Activated CD8-positive, alpha-beta memory T cell treated with anti-CD3 and anti-CD28 coated beads for 4 hours (primary cell): ENCODE results near the gene OR10G7.

Experiments
- DNase-seq, 2 donors: peaks; one replicate each; pipeline ENCODE4 v3.0.0-alpha.2; 2020; ENCODE audit warnings: low read depth in 2 of 2

Gene OR10G7, protein sequence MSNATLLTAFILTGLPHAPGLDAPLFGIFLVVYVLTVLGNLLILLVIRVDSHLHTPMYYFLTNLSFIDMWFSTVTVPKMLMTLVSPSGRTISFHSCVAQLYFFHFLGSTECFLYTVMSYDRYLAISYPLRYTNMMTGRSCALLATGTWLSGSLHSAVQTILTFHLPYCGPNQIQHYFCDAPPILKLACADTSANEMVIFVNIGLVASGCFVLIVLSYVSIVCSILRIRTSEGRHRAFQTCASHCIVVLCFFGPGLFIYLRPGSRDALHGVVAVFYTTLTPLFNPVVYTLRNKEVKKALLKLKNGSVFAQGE

DNA sequence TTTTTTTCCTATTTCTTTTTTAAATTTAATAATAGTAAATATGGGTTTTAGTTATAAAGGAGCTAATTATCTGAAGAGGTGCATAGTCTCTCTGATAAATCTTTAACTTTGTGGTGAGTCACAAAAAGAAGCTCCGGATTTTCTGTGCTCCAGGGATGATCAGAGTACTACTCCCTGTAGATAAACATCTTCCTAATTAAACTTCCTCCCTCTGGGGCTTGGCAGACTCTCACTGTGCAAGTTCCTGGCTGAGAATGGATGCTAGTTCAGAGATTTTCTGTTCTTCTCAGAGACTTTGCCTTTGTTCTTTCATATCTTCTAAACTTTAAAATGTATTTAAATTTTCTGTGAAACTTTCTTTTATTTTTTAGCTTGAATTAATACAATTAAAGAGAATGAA is at the start of gene OR10G7:
TSS of gene OR10G7 (minus strand) at position 72 of the 400 bp plus-strand sequence. CDS start 2,324 bp downstream, outside the sequence.
- no peak for DNase-seq

DNA sequence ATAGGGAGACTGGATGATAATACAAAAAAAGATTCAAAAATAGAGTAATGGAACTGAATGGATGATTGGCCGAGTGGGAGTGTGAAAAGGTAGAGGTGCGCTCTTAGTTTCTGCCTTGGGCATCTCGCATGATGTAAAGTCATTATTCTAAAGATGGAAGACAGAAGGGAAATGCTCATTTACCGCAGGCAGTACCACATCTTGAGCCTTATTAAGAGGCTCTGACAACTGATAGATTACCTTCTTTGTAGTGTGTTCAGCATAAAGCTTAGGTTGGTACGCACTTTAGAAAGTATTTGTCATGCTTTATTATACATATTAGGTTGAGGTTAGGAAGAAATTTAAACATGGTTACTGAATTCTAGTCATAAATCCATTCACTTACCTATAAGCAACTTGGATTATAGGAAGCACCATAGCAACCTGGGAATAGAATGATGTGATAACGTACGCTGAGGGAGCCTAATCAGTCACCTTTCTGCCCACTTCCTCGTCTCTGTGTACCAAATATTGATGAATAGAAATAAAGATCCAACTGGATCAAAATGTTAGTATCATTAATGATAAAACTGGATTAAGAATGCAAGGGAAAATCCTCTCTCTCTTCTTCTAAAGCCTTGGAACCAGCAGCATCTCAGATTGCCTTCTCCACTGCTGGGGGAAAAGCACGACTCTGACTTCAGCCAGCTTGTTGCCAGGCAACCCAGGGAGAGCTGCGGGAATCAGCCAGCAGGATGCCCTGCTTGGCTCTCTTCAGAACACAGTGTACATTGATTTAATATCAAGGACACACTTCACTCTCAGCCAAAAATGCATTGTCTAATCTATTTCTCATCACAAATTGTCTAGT is 45.1 kb upstream of the OR10G7 start:
- no peak for DNase-seq

DNA sequence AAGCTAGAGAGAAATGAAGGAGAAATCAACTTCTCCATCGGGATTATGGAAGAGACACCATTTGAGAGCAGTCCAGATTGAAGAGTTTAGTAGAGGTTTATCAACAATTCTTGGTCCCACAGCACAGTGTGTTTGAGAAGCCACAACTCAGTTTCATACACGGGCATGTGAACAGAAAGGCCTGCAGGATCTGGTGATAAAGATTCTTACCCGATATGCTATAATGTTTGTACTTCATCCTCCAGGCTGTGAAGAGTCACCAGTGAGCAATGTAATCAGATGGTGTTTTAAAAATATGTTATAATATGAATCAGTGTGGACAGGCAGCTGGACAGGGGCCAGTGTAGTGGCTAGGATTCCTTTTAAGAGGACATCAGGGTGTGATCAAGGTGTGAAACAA is 44.5 kb upstream of the OR10G7 start:
- no peak for DNase-seq

DNA sequence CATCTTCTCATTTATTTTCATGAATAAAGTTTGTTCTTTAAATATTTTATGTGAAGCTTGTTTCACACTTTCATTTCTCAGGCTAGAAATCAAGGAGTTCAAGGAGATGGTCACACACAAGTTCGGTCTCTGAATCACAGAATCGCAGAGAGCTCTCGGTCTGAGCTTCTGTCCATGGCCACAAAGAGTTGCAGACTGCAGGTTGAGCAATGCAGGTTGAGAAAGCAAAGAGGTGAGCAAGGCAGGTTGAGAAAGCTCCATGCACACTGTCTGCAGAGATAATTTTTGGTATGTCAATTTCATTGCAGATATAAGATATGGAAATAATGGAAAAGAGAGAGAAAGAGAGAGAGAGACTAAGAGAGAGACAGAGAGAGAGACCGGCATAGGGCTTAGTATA is 41.2 kb upstream of the OR10G7 start:
- DNase-seq = no peak

DNA sequence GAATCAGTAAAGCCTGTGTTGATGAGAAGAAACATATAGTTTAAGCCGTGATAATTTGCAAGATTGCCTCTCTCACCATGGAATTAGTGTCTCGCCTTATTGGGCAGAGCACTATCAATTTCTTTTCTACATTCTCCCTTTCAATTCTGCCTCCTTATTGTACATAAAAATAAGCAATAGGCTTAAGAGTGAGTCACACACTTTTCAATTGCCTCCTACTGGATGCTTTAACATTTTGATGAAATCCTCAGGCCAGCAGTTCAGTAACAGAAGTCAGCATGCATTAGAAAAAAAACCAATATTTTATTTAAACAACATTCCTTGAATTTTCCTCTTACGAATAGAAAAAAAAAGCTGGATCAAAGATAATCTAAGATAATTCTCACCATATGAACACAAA is 40.4 kb upstream of the OR10G7 start:
- DNase-seq = no peak

DNA sequence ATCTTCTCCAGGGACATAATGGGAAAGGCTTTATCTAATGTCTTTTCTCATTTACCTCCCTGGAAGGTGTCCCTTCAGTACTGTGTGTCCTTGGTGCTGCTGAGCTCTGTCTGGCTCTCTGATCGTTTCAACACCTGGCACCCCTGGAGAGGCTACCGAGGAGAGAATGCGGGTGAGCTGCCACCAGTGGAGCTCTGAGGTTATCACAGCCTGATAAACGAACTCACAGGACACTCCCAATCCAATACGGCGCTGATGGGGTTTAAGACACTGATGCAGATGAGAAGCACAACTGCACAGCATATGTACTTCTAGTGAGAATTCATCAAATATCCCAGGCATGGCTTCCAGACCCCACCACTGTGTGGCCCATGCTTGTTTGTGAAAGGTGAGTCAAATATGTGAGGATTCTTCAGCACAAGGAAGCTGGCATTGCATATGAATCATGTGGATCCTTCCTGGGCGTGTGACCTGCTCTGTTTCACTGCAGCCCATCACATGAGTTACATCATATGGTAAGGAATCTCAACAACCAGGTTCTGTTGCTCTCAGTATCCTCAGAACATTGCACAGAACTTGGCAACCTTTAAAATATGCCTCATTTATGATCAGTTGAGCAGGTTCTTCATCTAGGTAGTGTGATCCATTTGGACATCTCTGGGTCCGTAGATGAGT is 39.3 kb upstream of the OR10G7 start:
- DNase-seq = no peak

DNA sequence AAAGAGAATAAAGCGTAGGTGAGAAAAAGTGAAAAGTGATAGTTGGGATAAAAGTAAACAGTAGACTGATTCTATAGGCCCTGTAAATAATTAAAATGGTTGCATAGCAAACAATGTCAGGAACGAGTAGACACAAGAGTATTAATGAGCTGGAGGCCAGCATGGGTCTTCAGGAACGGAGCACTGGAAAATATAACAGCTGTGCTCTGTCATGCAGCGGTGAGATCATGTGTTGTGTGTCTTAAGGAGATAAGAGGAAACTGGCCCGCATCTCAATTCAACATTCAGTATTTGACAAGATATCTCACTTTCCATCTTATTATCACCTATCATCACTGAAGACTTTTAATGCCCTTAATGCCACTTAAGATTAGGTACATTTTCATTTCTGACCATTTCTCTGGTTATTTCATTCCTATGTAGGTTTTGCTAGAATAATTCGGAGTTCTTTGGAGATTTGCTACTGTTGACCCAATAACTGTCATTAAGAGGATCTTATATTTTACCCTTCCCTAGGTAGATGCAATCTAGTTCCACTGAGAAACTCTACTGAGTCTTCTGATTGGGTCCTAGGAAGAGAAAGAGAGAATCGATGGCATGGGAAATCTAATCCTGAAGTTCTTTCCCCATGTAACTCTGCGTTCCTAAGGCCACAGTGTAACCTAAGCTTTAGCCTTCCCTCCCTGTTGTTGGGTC is 38.7 kb upstream of the OR10G7 start:
- no peak for DNase-seq

DNA sequence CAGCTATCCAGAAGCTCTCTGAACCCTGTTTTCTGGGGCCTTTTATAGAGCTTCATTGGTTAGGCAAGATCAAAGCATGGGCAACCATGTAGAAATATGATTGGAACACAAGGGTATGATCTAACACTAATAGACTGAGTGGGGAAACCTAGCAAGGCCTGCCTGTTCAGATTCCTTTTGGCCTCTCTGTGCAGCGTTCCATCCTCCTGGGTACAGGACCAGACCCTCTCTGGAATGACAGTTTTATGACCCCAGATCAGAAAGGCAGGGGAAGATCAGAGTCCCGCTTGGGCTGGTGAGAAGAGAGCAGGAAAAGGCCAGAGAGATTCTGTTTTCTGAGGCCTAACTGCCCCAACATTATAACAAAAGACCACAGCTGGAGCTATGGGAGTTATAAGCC is 37.5 kb upstream of the OR10G7 start:
- DNase-seq = no peak

DNA sequence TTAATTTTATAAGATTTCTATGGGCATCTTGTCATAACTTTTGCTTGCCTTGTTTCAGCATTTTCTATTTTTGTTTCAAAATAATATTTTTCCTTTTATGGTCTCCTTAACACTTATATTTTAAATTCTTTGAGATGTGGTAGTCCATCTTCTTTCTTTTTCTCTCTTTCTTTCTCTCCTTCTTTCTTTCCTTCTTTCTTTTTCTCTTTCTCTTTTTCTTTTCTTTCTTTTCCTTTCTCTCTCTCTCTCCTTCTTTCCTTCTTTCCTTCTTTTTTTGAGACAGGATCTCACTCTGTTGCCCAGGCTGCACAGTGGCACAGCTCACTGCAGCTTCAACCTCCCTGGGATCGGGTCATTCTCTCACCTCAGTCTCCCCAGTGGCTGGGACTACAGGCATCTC is 36.1 kb upstream of the OR10G7 start:
- DNase-seq = no peak

DNA sequence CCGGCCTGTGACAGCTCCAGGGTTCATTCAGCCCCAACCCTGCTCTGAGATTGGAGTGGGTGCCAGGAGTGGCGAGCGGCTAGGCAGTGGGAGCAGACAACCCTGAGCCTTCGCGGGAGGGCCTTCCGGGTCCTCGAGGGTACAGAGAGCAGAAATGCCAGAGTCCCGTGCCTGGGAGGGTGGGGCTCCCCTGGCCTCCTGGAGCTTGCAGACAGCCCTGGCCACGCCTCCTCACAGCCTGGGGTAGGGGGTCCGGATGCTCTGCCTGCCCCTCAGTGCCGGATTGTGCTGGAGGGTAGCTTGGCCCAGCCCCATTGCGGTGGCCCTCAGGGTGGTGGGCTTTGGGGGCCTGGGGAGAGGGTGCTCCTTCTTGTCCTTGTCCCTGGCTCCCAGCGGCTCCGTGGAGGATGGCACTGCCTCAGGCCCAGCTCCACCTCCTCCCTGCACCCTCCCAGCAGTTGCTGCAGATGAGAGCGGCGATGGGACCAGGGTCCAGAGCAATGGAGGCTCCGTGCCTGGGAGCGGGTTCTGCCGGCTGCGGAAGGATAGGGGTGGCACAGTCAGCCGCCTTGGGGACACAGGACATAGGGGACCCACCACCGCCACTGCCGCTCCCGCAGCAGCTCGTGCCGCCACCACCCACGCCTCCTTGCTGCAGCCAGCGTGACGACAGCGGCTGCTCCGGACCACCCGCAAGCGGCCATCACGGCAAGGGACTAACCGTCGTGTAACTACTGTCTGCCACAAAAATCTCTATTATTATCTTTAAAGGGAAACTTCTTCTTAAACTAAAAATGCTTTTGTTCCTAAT is 34.9 kb upstream of the OR10G7 start:
- DNase-seq = no peak

DNA sequence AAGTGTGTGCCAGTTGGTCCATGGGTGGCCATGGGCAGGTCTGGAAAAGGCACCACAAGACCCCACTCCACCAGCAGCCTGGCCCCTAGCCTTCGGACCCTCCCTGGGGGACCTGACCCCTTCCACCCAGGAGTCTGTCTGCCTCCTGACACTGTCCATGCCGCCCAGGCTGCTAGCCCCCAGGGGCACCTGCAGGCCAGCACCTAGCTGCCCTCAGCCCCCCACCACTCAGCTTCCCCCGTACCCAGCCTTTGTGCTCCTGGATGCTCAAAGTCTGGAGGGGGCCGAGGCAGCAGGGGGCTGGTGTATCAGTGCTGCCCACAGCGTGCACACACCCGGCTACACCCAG is 34.3 kb upstream of the OR10G7 start:
- no peak for DNase-seq

DNA sequence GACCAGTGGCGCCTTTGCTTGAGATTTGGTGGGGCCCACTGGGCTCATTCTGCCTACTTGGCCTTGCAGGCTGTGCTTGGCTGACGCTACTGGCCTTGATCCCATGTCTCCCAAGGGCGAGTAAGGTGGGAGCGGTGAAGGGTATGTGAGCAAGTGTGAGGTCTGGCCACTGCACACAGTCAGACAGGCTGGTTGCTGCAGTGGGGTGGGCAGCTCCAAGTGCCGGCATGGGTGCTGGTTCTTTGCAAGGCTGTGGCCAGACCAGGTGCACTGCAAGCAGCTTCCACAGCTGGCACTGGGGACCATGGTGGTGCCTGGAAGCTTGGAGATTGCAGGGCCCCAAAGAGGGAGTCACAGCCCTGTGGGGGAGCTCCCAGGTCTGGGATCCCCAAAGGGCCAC is 33.4 kb upstream of the OR10G7 start:
- DNase-seq = no peak

DNA sequence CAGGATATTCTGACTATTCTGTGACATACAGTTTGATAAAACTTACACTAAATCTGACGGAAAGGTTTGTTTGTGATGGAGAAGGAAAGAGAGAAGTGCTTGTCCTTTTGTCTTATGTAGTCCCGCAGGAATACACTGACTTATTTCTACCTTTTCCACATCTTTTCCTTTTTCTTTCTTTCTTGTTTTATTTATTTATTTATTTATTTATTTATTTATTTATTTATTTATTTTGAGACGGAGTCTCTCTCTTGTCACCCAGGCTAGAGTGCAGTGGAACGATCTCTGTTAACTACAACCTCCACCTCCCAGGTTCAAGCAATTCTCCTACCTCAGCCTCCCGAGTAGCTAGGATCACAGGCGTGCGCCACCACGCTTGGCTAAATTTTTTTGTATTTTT is 31.0 kb upstream of the OR10G7 start:
- no peak for DNase-seq

DNA sequence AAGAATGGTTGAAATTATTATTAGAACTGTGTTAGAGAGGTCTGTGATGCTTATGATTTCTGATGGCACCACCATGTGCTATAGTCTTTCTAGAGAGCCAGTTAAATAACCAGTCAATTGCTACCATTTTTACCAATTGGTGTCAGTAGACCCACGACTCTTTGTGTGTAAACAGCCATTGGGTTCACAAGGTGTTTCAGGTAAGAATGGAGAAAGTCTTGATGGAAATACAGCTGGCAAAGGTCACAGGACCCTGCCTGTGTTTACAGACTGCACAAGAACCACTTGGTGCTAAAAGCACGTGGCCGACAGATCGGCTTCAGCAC is 30.5 kb upstream of the OR10G7 start:
- no peak for DNase-seq

DNA sequence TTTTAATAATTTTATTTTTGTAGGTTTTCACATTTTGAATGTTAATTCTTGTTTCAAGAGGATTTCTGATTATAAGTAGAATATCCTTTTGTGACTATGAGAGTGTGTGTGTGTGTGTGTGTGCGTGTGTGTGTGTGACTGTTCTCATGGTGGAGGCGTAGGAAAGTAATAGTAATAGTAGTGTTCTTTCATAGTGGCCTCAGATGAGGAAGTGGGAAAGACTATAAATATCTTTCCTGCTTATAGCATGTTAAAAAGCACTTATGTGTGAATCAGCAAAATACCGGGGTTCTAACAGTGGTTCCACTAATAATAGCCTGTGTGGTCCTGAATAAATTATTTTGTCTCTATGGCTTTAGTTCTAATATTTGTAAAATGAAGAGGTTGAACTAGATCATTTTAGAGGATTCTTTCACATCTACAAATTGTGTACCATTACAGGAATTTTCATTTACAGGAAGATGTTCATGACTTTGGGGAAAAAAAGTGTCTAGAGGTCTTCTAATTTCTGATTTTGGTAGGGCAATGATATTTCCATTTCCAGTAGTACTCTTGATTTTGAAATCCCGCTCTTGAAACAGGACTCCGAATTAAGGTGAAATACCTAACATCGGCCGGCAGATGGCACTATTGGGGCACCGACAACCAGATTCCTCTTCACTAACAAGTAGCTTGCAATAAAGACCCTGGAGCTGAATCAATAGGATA is 29.9 kb upstream of the OR10G7 start:
- peak; percentile 20 to 37 for DNase-seq

DNA sequence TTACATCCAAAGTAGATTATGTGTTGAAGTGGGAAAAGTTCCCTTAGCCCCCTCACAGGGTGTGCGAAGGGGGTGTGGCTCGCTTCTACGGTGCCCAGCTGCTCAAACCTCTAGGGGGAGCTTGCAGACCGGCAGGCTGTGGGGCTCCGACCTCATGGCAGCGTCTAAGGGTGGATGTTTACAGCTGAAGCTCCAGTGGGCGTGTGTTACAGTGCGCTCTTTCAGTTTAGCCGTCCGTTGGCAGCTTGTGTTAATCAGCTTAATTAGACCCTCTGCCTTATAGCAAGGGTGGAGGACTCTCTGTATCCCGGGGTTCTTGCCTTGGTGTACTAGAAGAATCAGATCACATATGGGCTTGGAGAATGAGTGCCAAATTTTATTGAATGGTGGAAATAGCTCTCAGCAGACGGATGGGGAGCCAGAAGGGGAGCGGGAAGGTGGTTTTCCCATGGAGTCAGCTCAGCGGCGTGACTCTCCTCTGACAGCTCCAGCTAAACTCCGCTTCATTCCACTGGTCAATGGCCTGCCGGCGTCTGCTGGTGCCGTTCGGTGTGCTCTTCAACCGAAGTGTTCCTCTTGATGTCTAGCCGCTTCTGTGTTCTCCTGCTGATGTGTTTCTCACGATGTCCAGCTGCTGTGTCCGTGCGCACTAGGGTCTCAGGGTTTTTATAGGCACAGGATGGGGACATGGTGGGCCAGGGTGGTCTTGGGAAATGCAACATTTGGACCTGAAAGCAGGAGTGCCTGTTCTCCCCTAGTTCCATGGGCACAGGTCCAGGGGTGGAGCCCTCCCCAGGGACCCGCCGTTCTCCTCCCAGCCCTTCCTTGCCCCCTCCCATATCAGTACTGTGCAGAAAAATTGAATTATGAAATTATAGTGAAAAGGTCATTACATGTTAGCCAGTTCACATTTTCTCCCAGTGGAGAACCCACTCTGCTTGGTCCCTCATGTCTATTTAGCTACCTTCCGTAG is 28.6 kb upstream of the OR10G7 start:
- DNase-seq = no peak

DNA sequence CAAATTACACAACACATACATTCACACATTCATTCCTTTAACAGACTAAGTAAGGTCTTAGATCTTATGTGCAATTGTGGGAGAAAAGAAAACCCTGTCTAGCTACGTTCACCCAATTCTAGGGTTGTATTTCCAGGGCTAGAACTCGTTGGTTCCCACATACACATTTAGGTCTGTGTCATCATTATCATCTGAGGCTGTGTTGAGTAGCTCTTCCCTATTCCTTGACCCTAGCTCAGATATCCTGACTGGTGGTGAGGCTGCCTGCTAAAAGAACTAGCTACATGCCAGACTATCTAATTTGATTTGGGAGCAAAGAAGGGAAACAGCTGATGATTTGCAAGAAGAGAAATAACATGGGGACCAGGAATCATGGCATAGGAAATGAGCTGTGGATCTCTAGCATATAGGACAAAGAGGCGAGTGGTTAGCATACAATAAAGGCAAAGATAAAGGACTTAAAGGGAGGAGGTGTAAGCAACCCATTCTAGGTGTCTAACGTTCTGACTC is 27.5 kb upstream of the OR10G7 start:
- DNase-seq = no peak

DNA sequence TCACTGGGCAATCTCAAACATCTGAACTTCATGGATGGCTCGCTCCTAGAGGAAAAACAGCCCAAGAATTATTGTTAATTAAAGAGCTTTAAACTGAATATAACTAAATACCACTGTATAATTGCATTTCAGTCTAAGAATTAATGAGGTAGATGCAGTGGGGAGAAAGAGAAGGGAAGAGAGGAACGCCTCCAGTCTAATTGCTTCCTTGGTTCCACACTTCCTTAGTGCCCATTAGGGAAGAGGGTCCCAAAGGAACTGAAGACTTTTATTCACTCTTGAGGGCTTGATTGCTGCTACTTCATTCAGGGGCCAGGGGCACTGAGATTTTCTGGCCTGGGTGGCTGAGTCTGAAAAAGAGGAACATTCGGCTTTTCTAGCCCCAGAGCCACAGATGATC is 11.8 kb upstream of the OR10G7 start:
- no peak for DNase-seq

DNA sequence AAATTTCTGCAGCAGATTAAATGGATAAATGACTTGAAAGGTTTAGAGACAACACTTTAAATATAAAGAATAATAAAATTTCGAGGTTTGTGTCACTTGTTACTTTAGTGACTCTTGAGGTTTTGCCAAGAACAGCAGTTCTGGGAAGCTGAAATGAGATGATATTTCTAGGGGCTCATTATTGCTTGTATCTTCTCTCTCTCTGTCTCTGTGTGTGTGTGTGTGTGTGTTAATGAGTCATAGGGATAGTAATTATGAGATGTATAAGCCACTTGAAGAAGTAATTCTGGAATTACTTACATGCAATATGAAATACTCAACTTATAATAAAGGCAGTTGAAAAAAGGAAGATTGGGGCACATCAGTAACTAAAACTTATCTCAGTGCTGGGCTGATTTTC is 9.6 kb upstream of the OR10G7 start:
- no peak for DNase-seq
